ENCODE measurements around the gene RALGAPA2. TPM values are rescaled to one million over a fixed set of nuclear protein-coding genes. Genes with fewer than 3 reads are reported as not detected.

Gene RALGAPA2
- total and polyA plus RNA-seq, 7 experiments from 2014 or later, result 6.7 to 45.4 (median 34.9) TPM

DNA sequence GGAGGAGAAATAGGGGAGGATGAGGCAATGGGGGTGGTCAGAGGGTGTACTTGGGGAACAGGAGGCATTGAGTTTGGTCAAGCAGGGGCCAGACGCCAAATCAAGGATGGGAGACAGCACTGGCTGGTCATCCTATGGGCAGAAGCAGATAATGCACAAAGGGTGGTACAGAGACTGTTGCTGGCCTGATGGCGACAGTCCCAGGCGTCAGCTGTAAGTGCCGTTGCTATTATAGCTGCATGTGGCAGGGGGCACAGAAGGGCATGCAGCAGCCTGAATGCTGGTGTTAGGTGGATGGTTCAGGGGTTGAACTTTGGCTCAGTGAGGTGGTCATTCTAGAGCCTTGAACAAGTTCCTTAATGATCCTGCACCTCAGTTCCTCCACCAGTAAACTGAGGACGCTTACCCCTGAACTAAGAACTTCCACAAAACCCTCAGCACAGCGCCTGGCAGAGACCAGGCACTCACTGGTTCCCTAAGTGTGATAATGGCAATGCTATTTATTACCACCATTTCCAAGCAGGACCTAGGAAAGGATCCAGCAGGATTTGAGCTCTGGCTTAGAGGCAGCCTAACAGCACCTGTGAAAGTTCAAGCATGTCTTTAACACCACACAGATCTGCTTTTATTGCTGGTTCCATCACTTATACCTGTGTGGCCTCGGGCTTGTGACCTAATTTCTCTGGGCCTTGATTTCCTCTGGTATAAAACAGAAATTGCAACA, 181.9 kb downstream of the RALGAPA2 start:
- Histone ChIP-seq H3K4me3 (ENCODE audit: low read length) (no peak overlapping the region), H3K27me3 (ENCODE audit: control insufficient read depth in 2 of 2, insufficient read depth in 2 of 2, low read length in 2 of 2) (no peaks in the 10 kb centered on the region), H3K9me3 (ENCODE audit: control insufficient read depth in 2 of 3, low read length in 3 of 3) (no peaks in the 10 kb centered on the region), H3K36me3 (ENCODE audit: control insufficient read depth in 2 of 3, insufficient read depth in 3 of 3, low read length in 3 of 3) (peaks cover 0 to 25% (median 4%) of the 10 kb centered on the region in 3 experiments), H3K4me1 (ENCODE audit: control insufficient read depth in 2 of 2, insufficient read depth in 2 of 2, low read length in 2 of 2) (no peaks in the 10 kb centered on the region), H3K27ac (ENCODE audit: low read depth, low read length) (no peak overlapping the region)
- no peaks in the 10 kb centered on the region for H3K27me3 Mint-ChIP-seq
- intact Hi-C loops (cut with micrococcal nuclease), result no loop called here
- ChIA-PET CTCF (no interaction called here), POLR2A (no interaction called here)
- H3K36me3 Mint-ChIP-seq, result peaks cover 4 to 70% (median 40%) of the 10 kb centered on the region in 5 donors
- no peak overlapping the region for H3K27ac Mint-ChIP-seq
- DNase-seq (no peak), ATAC-seq (no peak)
- no peaks in the 10 kb centered on the region for H3K9me3 Mint-ChIP-seq
- H3K4me3 Mint-ChIP-seq, result no peak overlapping the region
- H3K4me1 Mint-ChIP-seq, result no peaks in the 10 kb centered on the region

DNA sequence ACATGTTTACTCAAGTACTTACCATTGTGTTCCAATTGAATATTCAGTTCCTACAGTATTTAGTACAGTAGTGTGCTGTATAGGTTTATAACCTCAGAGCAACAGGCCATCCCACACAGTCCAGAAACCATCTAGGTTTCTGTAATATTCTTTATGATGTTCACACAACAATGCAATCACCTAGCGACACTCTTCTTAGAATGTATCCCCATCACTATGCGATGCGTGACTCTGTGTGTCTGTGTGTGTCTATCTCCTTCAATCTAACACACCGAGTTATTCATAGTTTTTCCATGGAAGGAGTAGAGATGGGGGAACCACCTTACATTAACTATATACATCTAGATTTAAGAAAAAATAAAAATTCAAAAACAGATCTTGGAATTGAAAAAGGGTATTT, 182.8 kb downstream of the RALGAPA2 start:
- H3K4me1 ChIP-seq (ENCODE audit: control insufficient read depth in 2 of 2, insufficient read depth in 2 of 2, low read length in 2 of 2), result no peaks in the 10 kb centered on the region
- intact Hi-C loops (cut with micrococcal nuclease), result no loop called here
- H3K27me3 ChIP-seq (ENCODE audit: control insufficient read depth in 2 of 2, insufficient read depth in 2 of 2, low read length in 2 of 2), result no peaks in the 10 kb centered on the region
- ATAC-seq (no peak), DNase-seq (no peak)
- CTCF ChIA-PET, result no interaction called here
- H3K27ac ChIP-seq (ENCODE audit: low read depth, low read length), result no peak overlapping the region
- no peaks in the 10 kb centered on the region for H3K9me3 ChIP-seq (ENCODE audit: control insufficient read depth in 2 of 3, low read length in 3 of 3)
- no peak overlapping the region for H3K4me3 ChIP-seq (ENCODE audit: low read length)
- no peaks in the 10 kb centered on the region for H3K9me3 Mint-ChIP-seq
- no peak overlapping the region for H3K27ac Mint-ChIP-seq
- peaks cover 0 to 29% (median 4%) of the 10 kb centered on the region in 3 experiments for H3K36me3 ChIP-seq (ENCODE audit: control insufficient read depth in 2 of 3, insufficient read depth in 3 of 3, low read length in 3 of 3)
- H3K27me3 Mint-ChIP-seq, result no peaks in the 10 kb centered on the region
- no peak overlapping the region for H3K4me3 Mint-ChIP-seq
- H3K36me3 Mint-ChIP-seq, result peaks cover 4 to 69% (median 35%) of the 10 kb centered on the region in 5 donors
- POLR2A ChIA-PET, result no interaction called here
- no peaks in the 10 kb centered on the region for H3K4me1 Mint-ChIP-seq

DNA sequence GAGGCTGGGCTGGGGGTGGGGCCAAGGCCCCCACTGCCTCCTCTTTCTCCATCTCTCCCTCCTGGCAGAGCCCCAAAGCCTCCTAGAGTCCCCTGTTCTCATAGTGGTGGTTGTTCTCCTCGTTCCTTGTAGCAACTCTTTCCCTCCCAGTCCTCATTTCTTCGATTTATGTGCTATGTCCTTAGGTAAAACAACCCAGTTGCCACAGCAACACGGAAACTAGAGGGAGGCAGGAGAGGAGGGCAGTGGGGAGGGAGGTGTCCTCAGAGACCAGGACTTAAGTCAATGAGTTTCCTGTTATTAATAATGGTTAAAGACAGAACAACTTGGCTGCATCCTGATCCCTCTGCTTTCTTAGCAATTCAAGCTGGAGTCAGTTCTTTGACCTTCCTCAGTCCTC, 183.6 kb downstream of the RALGAPA2 start:
- Mint-ChIP-seq H3K27ac (no peak overlapping the region), H3K4me1 (no peaks in the 10 kb centered on the region), H3K27me3 (no peaks in the 10 kb centered on the region), H3K36me3 (peaks cover 4 to 72% (median 40%) of the 10 kb centered on the region in 5 donors), H3K9me3 (no peaks in the 10 kb centered on the region), H3K4me3 (no peak overlapping the region)
- ATAC-seq (no peak), DNase-seq (no peak)
- H3K4me1 ChIP-seq (ENCODE audit: control insufficient read depth in 2 of 2, insufficient read depth in 2 of 2, low read length in 2 of 2), result no peaks in the 10 kb centered on the region
- CTCF ChIA-PET, result no interaction called here
- POLR2A ChIA-PET, result no interaction called here
- no peaks in the 10 kb centered on the region for H3K27me3 ChIP-seq (ENCODE audit: control insufficient read depth in 2 of 2, insufficient read depth in 2 of 2, low read length in 2 of 2)
- H3K27ac ChIP-seq (ENCODE audit: low read depth, low read length), result no peak overlapping the region
- intact Hi-C loops (cut with micrococcal nuclease), result no loop called here
- H3K9me3 ChIP-seq (ENCODE audit: control insufficient read depth in 2 of 3, low read length in 3 of 3), result no peaks in the 10 kb centered on the region
- H3K4me3 ChIP-seq (ENCODE audit: low read length), result no peak overlapping the region
- peaks cover 0 to 33% (median 4%) of the 10 kb centered on the region in 3 experiments for H3K36me3 ChIP-seq (ENCODE audit: control insufficient read depth in 2 of 3, insufficient read depth in 3 of 3, low read length in 3 of 3)

DNA sequence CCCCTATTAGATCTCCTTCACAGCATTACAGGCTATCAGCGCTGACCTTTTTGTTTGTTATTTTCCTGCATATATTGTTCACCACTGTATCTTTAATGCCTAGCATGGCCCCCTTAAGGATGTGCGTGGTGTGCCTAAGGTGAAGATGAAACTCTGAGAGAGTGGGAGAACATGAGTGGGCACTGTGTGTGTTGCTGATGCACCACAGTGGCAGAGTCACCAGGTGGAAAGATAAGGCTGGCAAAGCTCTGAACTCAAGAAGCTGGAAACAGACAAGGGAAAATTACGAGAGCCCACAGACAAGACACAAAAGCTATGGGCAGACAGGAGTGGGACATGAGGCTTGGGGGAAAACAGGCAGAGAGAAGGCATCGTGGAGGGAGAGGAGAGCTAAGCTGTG, 184.8 kb downstream of the RALGAPA2 start:
- H3K9me3 ChIP-seq (ENCODE audit: control insufficient read depth in 2 of 3, low read length in 3 of 3), result no peaks in the 10 kb centered on the region
- no peak for DNase-seq
- CTCF ChIA-PET, result no interaction called here
- peaks cover 0 to 33% (median 4%) of the 10 kb centered on the region in 3 experiments for H3K36me3 ChIP-seq (ENCODE audit: control insufficient read depth in 2 of 3, insufficient read depth in 3 of 3, low read length in 3 of 3)
- Mint-ChIP-seq H3K4me1 (no peaks in the 10 kb centered on the region), H3K9me3 (no peaks in the 10 kb centered on the region), H3K27me3 (no peaks in the 10 kb centered on the region), H3K4me3 (no peak overlapping the region), H3K36me3 (peaks cover 4 to 74% (median 39%) of the 10 kb centered on the region in 5 donors), H3K27ac (no peak overlapping the region)
- H3K4me1 ChIP-seq (ENCODE audit: control insufficient read depth in 2 of 2, insufficient read depth in 2 of 2, low read length in 2 of 2), result no peaks in the 10 kb centered on the region
- POLR2A ChIA-PET, result no interaction called here
- ATAC-seq, result no peak
- intact Hi-C loops (cut with micrococcal nuclease), result no loop called here
- no peak overlapping the region for H3K4me3 ChIP-seq (ENCODE audit: low read length)
- no peaks in the 10 kb centered on the region for H3K27me3 ChIP-seq (ENCODE audit: control insufficient read depth in 2 of 2, insufficient read depth in 2 of 2, low read length in 2 of 2)
- H3K27ac ChIP-seq (ENCODE audit: low read depth, low read length), result no peak overlapping the region

DNA sequence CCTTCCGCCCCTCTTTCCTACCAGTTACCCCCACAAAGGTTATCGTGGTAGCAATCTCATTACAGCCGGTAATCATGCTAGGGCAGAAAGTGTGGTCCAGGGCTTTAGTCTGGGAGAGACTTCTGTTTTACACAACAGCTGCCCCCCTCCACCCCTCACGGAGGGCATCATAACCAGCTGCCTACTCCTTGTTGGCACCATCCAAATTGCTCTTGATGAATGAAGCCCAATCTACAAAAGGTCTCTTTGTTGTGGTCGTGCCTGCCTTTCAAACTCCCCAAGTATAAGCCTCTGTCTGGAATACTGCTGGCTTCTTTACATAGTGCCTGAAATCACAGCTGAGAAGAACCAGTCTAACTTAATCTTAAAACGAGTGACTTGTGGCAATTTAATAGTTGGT, 186.7 kb downstream of the RALGAPA2 start:
- Mint-ChIP-seq H3K4me1 (no peaks in the 10 kb centered on the region), H3K9me3 (no peaks in the 10 kb centered on the region), H3K36me3 (peaks cover 6 to 71% (median 31%) of the 10 kb centered on the region in 5 donors), H3K27ac (peak overlapping the region in 1 of 9 donors; percentile 46), H3K27me3 (no peaks in the 10 kb centered on the region), H3K4me3 (no peak overlapping the region)
- Histone ChIP-seq H3K36me3 (ENCODE audit: control insufficient read depth in 2 of 3, insufficient read depth in 3 of 3, low read length in 3 of 3) (peaks cover 0 to 35% (median 4%) of the 10 kb centered on the region in 3 experiments), H3K27me3 (ENCODE audit: control insufficient read depth in 2 of 2, insufficient read depth in 2 of 2, low read length in 2 of 2) (no peaks in the 10 kb centered on the region), H3K4me1 (ENCODE audit: control insufficient read depth in 2 of 2, insufficient read depth in 2 of 2, low read length in 2 of 2) (no peaks in the 10 kb centered on the region), H3K9me3 (ENCODE audit: control insufficient read depth in 2 of 3, low read length in 3 of 3) (no peaks in the 10 kb centered on the region), H3K27ac (ENCODE audit: low read depth, low read length) (no peak overlapping the region), H3K4me3 (ENCODE audit: low read length) (no peak overlapping the region)
- DNase-seq (no peak), ATAC-seq (no peak)
- ChIA-PET CTCF (no interaction called here), POLR2A (no interaction called here)
- intact Hi-C loops (cut with micrococcal nuclease), result no loop called here

DNA sequence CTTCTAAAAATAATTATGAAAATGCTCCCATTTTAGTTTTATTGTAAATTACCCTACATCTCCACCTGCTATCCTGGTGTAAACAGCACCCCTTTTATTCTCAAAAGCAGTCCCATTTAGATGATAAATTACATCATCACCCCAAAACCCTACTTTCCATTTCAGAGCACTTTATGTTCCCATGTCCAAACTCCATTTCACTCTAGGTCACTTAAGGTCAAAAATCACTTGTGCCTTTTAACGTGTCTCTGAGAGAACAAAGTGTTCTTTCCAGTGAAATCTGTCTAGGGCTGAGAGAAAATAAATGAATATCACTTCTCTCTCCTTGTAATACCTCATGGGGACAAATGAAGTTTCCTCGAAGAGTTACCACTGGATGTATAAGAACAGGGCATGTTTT, 187.2 kb downstream of the RALGAPA2 start:
- H3K27ac ChIP-seq (ENCODE audit: low read depth, low read length), result no peak overlapping the region
- ChIA-PET POLR2A (no interaction called here), CTCF (no interaction called here)
- ATAC-seq (no peak), DNase-seq (no peak)
- H3K4me3 Mint-ChIP-seq, result no peak overlapping the region
- no peaks in the 10 kb centered on the region for H3K9me3 ChIP-seq (ENCODE audit: control insufficient read depth in 2 of 3, low read length in 3 of 3)
- no peaks in the 10 kb centered on the region for H3K4me1 ChIP-seq (ENCODE audit: control insufficient read depth in 2 of 2, insufficient read depth in 2 of 2, low read length in 2 of 2)
- no peaks in the 10 kb centered on the region for H3K9me3 Mint-ChIP-seq
- intact Hi-C loops (cut with micrococcal nuclease), result no loop called here
- peaks cover 0 to 4% (median 0%) of the 10 kb centered on the region in 7 donors for H3K4me1 Mint-ChIP-seq
- no peaks in the 10 kb centered on the region for H3K27me3 ChIP-seq (ENCODE audit: control insufficient read depth in 2 of 2, insufficient read depth in 2 of 2, low read length in 2 of 2)
- peaks cover 11 to 73% (median 37%) of the 10 kb centered on the region in 5 donors for H3K36me3 Mint-ChIP-seq
- no peaks in the 10 kb centered on the region for H3K27me3 Mint-ChIP-seq
- no peak overlapping the region for H3K4me3 ChIP-seq (ENCODE audit: low read length)
- peaks cover 0 to 35% (median 2%) of the 10 kb centered on the region in 3 experiments for H3K36me3 ChIP-seq (ENCODE audit: control insufficient read depth in 2 of 3, insufficient read depth in 3 of 3, low read length in 3 of 3)
- peak overlapping the region in 1 of 9 donors; percentile 46 for H3K27ac Mint-ChIP-seq

DNA sequence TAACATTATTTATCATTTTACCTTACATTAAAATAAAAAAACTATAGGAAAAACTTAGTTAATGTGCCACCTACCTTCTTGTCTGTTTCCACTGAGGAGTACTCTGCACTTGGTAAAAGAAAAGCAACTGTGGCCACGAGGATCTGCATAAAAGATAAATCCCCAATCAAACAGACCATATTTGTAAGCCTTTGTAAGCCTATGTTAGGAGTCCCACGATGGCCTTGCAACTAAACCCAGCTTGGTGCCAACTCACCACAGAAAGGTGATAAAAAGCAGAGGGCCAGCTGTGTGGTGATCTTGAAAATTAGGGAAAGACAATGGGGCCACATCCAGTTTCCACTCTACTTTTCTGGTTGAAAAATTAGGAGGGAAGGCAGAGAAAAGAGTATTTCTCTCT, 187.7 kb downstream of the RALGAPA2 start:
- H3K27ac ChIP-seq (ENCODE audit: low read depth, low read length), result no peak overlapping the region
- H3K4me1 Mint-ChIP-seq, result peaks cover 0 to 5% (median 0%) of the 10 kb centered on the region in 7 donors
- CTCF ChIA-PET, result no interaction called here
- H3K36me3 ChIP-seq (ENCODE audit: control insufficient read depth in 2 of 3, insufficient read depth in 3 of 3, low read length in 3 of 3), result peaks cover 0 to 37% (median 0%) of the 10 kb centered on the region in 3 experiments
- no peak for DNase-seq
- no peaks in the 10 kb centered on the region for H3K9me3 Mint-ChIP-seq
- H3K36me3 Mint-ChIP-seq, result peaks cover 13 to 75% (median 41%) of the 10 kb centered on the region in 5 donors
- no peaks in the 10 kb centered on the region for H3K27me3 ChIP-seq (ENCODE audit: control insufficient read depth in 2 of 2, insufficient read depth in 2 of 2, low read length in 2 of 2)
- no peak overlapping the region for H3K4me3 ChIP-seq (ENCODE audit: low read length)
- H3K9me3 ChIP-seq (ENCODE audit: control insufficient read depth in 2 of 3, low read length in 3 of 3), result no peaks in the 10 kb centered on the region
- no peaks in the 10 kb centered on the region for H3K27me3 Mint-ChIP-seq
- POLR2A ChIA-PET, result no interaction called here
- no peak for ATAC-seq
- peak overlapping the region in 1 of 9 donors; percentile 41 for H3K27ac Mint-ChIP-seq
- no peaks in the 10 kb centered on the region for H3K4me1 ChIP-seq (ENCODE audit: control insufficient read depth in 2 of 2, insufficient read depth in 2 of 2, low read length in 2 of 2)
- H3K4me3 Mint-ChIP-seq, result no peak overlapping the region
- intact Hi-C loops (cut with micrococcal nuclease), result no loop called here

Measured in naive thymus-derived CD4-positive, alpha-beta T cell (primary cell).